ENCODE measurements around the gene ERMARD.

ERMARD gene

GRCh38 chr6:169779896-169780295 lies 28.5 kb downstream of the ERMARD start:
- TF ChIP-seq FOXM1 (IDR thresholded peaks at IDR 0.05; ENCODE audit: borderline replicate concordance, low read depth) = no peak
- TF ChIP-seq, protein P1, sequence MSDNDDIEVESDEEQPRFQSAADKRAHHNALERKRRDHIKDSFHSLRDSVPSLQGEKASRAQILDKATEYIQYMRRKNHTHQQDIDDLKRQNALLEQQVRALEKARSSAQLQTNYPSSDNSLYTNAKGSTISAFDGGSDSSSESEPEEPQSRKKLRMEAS (IDR thresholded peaks at IDR 0.05) = no peak

DNA sequence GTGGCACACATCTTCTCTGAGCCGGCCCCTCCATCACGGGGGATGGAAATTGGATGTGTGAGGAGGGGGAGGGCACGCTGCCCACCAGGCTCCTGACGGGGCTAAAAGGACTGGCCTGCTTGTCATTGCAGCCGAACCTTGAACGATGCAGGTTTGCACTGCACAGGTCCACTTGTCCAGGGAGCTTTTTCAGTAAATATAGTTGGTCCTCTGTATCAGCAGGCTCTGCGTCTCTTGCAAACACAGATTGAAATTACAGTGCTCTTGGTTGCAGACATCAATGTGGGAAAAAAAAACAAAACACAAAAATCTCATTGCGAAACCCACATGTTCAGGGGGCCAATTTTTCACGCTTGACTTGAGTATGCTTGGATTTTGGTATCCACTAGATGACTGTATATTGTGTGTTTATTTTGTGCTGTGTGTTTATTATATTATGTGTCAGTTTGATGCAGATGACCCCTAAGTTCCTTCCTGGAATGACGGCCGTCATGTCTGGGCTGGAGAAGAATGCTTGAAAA lies 29.2 kb downstream of the ERMARD start:
- TF ChIP-seq TEAD4 (IDR thresholded peaks at IDR 0.05) (no peak), CEBPB (IDR thresholded peaks at IDR 0.05) (no peak), USF1 (IDR thresholded peaks at IDR 0.05) (no peak), EP300 (IDR thresholded peaks at IDR 0.05; ENCODE audit: borderline replicate concordance) (no peak), TCF12 (IDR thresholded peaks at IDR 0.05; ENCODE audit: low read depth) (no peak), ZBTB7A (IDR thresholded peaks at IDR 0.05; ENCODE audit: low read depth) (no peak), NFIC (IDR thresholded peaks at IDR 0.05) (no peak), TAF1 (IDR thresholded peaks at IDR 0.05; ENCODE audit: low read depth) (no peak), EGR1 (IDR thresholded peaks at IDR 0.05) (no peak), RAD21 (IDR thresholded peaks at IDR 0.05; ENCODE audit: low read depth) (no peak), CREB1 (IDR thresholded peaks at IDR 0.05; ENCODE audit: low read depth) (no peak), YY1 (IDR thresholded peaks at IDR 0.05; ENCODE audit: low read depth) (no peak), FOXM1 (IDR thresholded peaks at IDR 0.05; ENCODE audit: borderline replicate concordance, low read depth) (no peak), REST (IDR thresholded peaks at IDR 0.05; ENCODE audit: low read depth) (no peak)
- TF ChIP-seq, protein P1 (IDR thresholded peaks at IDR 0.05) = no peak

DNA sequence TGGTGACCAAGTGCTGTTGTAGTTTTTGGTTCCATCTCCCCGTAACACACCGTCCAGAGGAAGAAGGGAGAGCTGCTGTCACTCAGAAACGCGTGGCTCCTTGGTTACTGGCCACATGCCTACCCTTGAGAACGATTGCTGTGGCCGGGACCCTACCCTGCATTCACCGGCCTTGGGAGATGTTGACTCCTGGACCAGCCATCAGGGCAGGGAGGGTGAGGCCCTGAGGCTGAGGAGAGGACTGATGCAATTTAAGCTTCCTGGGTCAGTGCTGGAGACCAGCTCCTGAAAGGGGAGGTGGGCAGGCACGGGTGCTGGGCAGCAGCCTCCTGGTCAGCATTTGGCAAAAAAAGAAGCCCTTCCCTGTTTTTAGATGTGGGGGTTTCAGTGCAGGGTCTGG lies 31.5 kb downstream of the ERMARD start:
- TF ChIP-seq RAD21 (IDR thresholded peaks at IDR 0.05; ENCODE audit: low read depth) (no peak), CREB1 (IDR thresholded peaks at IDR 0.05; ENCODE audit: low read depth) (no peak), TEAD4 (IDR thresholded peaks at IDR 0.05) (no peak), FOXM1 (IDR thresholded peaks at IDR 0.05; ENCODE audit: borderline replicate concordance, low read depth) (no peak), REST (IDR thresholded peaks at IDR 0.05; ENCODE audit: low read depth) (no peak), TCF12 (IDR thresholded peaks at IDR 0.05; ENCODE audit: low read depth) (no peak), ZBTB7A (IDR thresholded peaks at IDR 0.05; ENCODE audit: low read depth) (no peak), NFIC (IDR thresholded peaks at IDR 0.05) (no peak), EP300 (IDR thresholded peaks at IDR 0.05; ENCODE audit: borderline replicate concordance) (no peak), CEBPB (IDR thresholded peaks at IDR 0.05) (no peak), USF1 (IDR thresholded peaks at IDR 0.05) (no peak), TAF1 (IDR thresholded peaks at IDR 0.05; ENCODE audit: low read depth) (no peak), EGR1 (IDR thresholded peaks at IDR 0.05) (no peak), YY1 (IDR thresholded peaks at IDR 0.05; ENCODE audit: low read depth) (no peak)
- TF ChIP-seq, protein P1 (IDR thresholded peaks at IDR 0.05) = no peak

DNA sequence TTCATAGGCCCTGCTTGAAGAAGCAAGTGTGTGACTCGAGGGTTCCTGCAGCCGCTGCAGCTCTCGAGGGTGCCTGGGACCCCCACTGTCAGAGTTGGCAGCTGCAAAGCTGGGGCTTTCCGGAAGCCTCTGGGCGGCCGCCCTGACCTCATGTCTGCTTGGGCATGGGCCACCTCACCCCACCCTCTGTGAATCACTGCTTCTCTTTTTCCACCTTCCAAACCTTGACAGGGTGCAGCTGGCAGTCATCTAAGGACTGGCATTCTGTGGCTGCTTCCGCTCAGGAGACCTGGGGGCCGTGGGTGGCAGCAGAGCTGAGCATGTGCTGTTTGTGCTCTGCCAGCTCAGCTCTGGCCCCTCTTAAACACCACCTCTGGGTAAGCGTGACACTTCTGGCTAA lies 32.0 kb downstream of the ERMARD start:
- TF ChIP-seq ZBTB7A (IDR thresholded peaks at IDR 0.05; ENCODE audit: low read depth) (no peak), TCF12 (IDR thresholded peaks at IDR 0.05; ENCODE audit: low read depth) (no peak), EP300 (IDR thresholded peaks at IDR 0.05; ENCODE audit: borderline replicate concordance) (no peak), EGR1 (IDR thresholded peaks at IDR 0.05) (no peak), REST (IDR thresholded peaks at IDR 0.05; ENCODE audit: low read depth) (no peak), YY1 (IDR thresholded peaks at IDR 0.05; ENCODE audit: low read depth) (no peak), CEBPB (IDR thresholded peaks at IDR 0.05) (no peak), CREB1 (IDR thresholded peaks at IDR 0.05; ENCODE audit: low read depth) (no peak), FOXM1 (IDR thresholded peaks at IDR 0.05; ENCODE audit: borderline replicate concordance, low read depth) (no peak)

Measured in Ishikawa (cell line).